Renal cortical epithelial cell (primary cell): ENCODE results near the gene DISP2. TPM values are rescaled to one million over a fixed set of nuclear protein-coding genes. Genes with fewer than 3 reads are reported as not detected.

Experiments used
- DNase-seq: peaks from one replicate; pipeline ENCODE4 v3.0.0-alpha.2; 2011; ENCODE audit warnings: low read depth
- total RNA-seq: library from RNA; depleted of rRNA; stranded (reverse); fragments of >200 nt; gene quantifications from 2 replicates; pipeline ENCODE4 v1.2.3, GENCODE V29; 2014

Gene DISP2
- total RNA-seq, 1 donor from 2014 or later = 0.25 TPM

GRCh38 chr15:40424483-40425115 is 66.6 kb downstream of the DISP2 start:
- no peak for DNase-seq

- no peak for DNase-seq
Measured at GRCh38 chr15:40425681-40426080, 67.7 kb downstream of the DISP2 start.

DNA sequence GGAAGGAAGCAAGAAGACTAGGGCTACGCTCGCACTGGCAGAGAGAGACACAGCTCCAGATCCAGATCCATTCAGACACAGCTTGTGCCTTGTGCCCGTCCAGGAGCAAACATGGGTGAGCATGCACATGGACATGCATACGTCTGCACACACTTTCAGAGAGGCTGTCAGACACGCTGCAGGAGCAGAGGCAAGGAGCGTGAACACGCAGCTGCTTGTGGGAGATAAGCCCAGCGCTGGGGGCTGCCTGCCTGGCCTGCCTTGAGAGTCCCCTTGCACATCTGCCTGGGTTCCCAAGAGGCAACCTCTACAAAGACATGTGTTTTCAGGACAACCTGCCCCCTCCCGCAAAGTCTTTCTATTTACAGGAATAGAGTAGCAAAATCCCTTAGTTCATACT is 69.2 kb downstream of the DISP2 start:
- DNase-seq = no peak

DNA sequence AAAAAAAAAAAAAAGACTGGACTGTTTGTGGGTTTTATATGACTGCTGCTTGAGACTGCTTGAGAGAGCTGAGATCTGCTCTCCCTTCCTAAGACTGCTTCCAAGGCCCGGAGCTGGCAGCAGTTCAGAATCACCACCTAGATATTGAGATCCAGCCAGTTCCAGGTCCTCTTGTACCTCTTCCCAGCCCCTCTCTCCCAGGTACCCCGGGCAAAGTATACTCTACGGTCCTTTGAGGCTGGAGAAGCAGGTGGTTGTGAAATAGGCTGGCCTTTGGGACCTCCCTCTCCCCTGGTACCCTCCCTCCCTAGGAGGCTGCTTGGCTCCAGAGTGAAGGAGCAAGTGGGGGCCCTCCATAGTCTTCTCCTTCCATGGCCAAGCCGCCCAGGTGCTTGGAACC is 70.2 kb downstream of the DISP2 start:
- no peak for DNase-seq

Other genes with a start within 250 kb of the DISP2 start
- gene BMF, start 249.3 kb upstream of the DISP2 start, total RNA-seq = 10.8 and 27.2 TPM in 2 replicates
- 1.8 and 11.6 TPM in 2 replicates for gene BUB1B, start 197.2 kb upstream of the DISP2 start, total RNA-seq
- gene PAK6, start 119.2 kb upstream of the DISP2 start, total RNA-seq = 3.4 and 6.1 TPM in 2 replicates
- gene ANKRD63, start 75.2 kb upstream of the DISP2 start, total RNA-seq = 0.05 TPM in 1 of 2 replicates, not detected in the other
- gene PLCB2, start 50.3 kb upstream of the DISP2 start, total RNA-seq = 0.52 TPM in 1 of 2 replicates, not detected in the other
- gene INAFM2, start 34.5 kb upstream of the DISP2 start, total RNA-seq = 11.5 and 13.5 TPM in 2 replicates
- gene CCDC9B, start 17.3 kb upstream of the DISP2 start, total RNA-seq = 59.2 and 165 TPM in 2 replicates
- not detected in 2 replicates for gene PHGR1, start 7.2 kb upstream of the DISP2 start, total RNA-seq
- 34.2 and 58.5 TPM in 2 replicates for gene KNSTRN, start 24.5 kb downstream of the DISP2 start, total RNA-seq
- 37.5 and 68.8 TPM in 2 replicates for gene IVD, start 47.6 kb downstream of the DISP2 start, total RNA-seq
- 6.8 and 17.5 TPM in 2 replicates for gene BAHD1, start 82.7 kb downstream of the DISP2 start, total RNA-seq
- gene CHST14, start 112.8 kb downstream of the DISP2 start, total RNA-seq = 5.2 and 18.5 TPM in 2 replicates
- 25.6 and 29.2 TPM in 2 replicates for gene CCDC32, start 206.8 kb downstream of the DISP2 start, total RNA-seq
- gene RPUSD2, start 211.1 kb downstream of the DISP2 start, total RNA-seq = 12.7 and 17.7 TPM in 2 replicates
- gene KNL1, start 236.0 kb downstream of the DISP2 start, total RNA-seq = 0.80 and 9.9 TPM in 2 replicates